Tibial artery (tissue), 4 donors: ENCODE data around the gene CACNA1D.

ENCODE experiments used
- DNase-seq, 2 donors: peaks; one replicate each; pipeline ENCODE4 v3.0.0-alpha.2; 2019
- H3K27ac ChIP-seq, 2 donors: fragments of 200-600 bp; sonication (generic) in 1 of 2; 1 replicate in 1 of 2; 2 replicates in 1 of 2; pipeline ENCODE4 v1.5.1; 2018 to 2019; ENCODE audit warnings: mild to moderate bottlenecking in 1 of 2
- H3K27me3 ChIP-seq, 2 donors: fragments of 200-600 bp; sonication (generic) in 1 of 2; one replicate each; pipeline versions ENCODE4 v1.5.1 to v1.6.0; 2016 to 2019
- H3K36me3 ChIP-seq, 3 donors: fragments of 200-600 bp; sonication (generic) in 2 of 3; one replicate each; pipeline ENCODE4 v1.5.1; 2016 to 2019; ENCODE audit warnings: mild to moderate bottlenecking in 2 of 3
- H3K4me1 ChIP-seq, 4 donors: fragments of 200-600 bp; sonication (generic) in 2 of 4; 1 replicate in 3 of 4; 2 replicates in 1 of 4; pipeline ENCODE4 v1.5.1; 2016 to 2019
- H3K4me3 ChIP-seq, 2 donors: fragments of 200-600 bp; sonication (generic) in 1 of 2; 1 replicate in 1 of 2; 2 replicates in 1 of 2; pipeline ENCODE4 v1.5.1; 2018 to 2019; ENCODE audit warnings: mild to moderate bottlenecking in 2 of 2
- H3K9me3 ChIP-seq, 3 donors: fragments of 200-600 bp; sonication (generic) in 1 of 3; one replicate each; pipeline ENCODE4 v1.5.1; 2016 to 2019
- CTCF ChIP-seq, 2 experiments: fragments of 200-600 bp in 1 of 2; fragments of 450-650 bp in 1 of 2; IDR thresholded peaks; one replicate each; pipeline ENCODE4 v1.5.1; 2017 to 2019; ENCODE audit warnings: antibody characterized with exemption in 2 of 2, mild to moderate bottlenecking in 1 of 2, moderate library complexity in 1 of 2
- intact Hi-C: fragments of 100-400 bp; cut with DNase I; formaldehyde crosslinking; loops from one replicate; pipeline ENCODE4 v1.15.0; 2023; ENCODE audit warnings: low total_unique reads

Gene CACNA1D

DNA sequence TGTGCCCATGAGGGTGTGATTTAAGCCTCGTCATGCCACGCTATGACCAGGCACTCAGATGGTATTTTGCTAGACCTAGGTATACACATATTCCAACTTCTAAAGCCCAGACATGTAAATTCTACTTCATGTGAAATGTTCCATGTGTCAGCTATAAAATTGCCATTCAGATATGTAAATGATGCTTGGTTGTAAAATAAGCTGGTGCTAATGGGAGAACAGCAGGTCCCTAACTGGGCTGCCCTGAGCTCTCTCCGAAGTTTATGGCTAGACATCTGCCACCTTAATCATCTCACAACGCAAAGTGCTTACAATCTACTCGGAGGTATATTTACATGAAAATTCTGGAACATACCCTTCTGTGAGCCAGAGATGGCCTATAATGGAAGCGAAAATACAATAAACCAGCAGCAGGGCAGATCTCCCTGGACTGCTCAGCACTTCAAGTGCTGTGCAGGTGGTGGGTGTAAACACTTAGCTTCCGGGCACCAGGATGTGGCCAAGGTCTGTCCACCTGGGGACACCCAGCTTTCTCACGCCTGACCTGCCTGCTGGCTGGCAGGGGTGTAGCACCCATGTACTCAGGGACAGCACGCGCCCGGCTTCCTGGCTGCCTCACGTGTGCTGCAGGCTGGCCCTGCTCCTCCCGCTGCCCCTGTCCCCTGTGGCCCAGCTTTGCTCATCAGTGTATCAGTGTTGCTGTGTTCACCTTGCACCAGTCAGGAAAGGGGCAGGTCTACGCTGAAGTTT lies 269.8 kb downstream of the CACNA1D start:
- Histone ChIP-seq H3K9me3 (no peaks in the 10 kb centered on the region), H3K27me3 (no peaks in the 10 kb centered on the region), H3K4me1 (no peaks in the 10 kb centered on the region), H3K36me3 (no peaks in the 10 kb centered on the region), H3K4me3 (no peak overlapping the region), H3K27ac (no peak overlapping the region)
- TF ChIP-seq CTCF (IDR thresholded peaks at IDR 0.05) = no peak
- intact Hi-C loops = no loop called here
- DNase-seq = no peak

GRCh38 chr3:53765753-53766152 lies 271.3 kb downstream of the CACNA1D start:
- no peaks in the 10 kb centered on the region for H3K27me3 ChIP-seq
- H3K9me3 ChIP-seq = no peaks in the 10 kb centered on the region
- no peak for DNase-seq
- H3K27ac ChIP-seq = no peak overlapping the region
- intact Hi-C loops = no loop called here
- no peaks in the 10 kb centered on the region for H3K36me3 ChIP-seq
- H3K4me1 ChIP-seq = no peaks in the 10 kb centered on the region
- no peak overlapping the region for H3K4me3 ChIP-seq
- TF ChIP-seq CTCF (IDR thresholded peaks at IDR 0.05) = no peak

DNA sequence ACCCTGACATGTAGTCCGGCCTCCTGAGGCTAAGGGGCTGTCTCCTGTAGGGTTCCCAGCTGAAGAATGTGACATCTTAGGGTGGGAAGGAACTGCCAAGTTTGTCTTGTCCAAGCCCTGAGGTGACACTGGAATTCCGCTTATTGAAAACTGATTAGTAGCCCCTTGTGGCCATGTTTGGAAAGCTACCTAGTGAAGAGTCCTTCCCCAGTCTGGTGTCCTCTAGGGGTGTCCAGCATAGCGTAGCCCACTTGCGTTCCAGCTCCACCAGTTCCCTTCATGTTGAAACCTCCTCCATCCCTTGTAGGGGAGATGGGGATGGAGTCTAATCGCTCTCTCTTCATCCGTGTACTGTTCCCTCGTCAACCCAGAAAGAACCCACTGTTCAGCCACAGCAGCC lies 272.3 kb downstream of the CACNA1D start:
- Histone ChIP-seq H3K4me3 (no peak overlapping the region), H3K36me3 (no peaks in the 10 kb centered on the region), H3K4me1 (no peaks in the 10 kb centered on the region), H3K27me3 (no peaks in the 10 kb centered on the region), H3K9me3 (no peaks in the 10 kb centered on the region), H3K27ac (no peak overlapping the region)
- TF ChIP-seq CTCF (IDR thresholded peaks at IDR 0.05) = no peak
- intact Hi-C loops = no loop called here
- no peak for DNase-seq

DNA sequence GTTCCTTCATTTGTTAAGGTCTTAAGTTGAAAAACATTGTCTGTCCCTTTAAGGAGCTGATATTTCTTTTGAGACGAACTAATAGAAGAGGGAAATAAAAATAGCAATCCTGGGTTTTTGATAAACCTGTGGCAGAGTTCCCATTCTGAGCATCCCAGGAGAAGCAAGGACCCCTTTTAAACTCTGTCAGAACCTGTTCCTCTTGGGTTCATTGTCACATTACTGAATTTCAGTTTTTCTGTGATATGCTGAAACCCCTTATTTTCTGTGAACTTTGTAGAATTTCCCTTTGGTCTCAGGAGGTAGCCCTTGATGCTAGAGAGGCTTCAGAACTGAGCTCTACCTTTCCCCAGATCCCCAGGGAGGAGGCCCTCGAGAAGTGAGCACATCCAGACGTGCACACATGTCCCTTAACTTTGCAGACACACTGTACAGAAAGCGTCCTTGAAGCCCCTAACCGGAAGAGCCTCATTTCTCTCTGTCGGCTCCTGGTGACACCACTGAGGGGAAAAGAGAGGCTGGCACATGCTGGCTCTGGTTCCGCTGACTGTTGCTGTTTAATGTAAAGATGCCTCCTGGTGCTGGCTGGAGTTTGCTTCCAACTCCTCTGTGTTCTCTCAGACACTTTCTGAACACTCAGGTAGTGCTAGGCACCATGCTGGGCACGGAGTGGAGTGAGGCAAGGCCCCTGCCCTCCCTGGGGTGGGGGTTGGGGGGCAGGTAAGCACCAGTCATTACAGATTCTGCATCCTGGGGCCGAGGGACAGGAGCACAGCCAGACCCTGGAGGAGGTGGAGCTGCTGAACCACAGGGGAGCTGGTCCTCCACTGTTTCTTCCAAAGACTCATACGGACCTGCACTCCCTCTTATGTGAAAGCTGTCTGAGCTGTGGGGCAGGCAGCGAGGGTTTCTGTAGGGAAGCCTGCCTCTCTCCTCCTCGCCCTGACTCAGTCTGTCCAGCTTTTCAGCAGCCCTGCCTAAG lies 274.4 kb downstream of the CACNA1D start:
- Histone ChIP-seq H3K27ac (no peak overlapping the region), H3K4me1 (peaks cover 0 to 13% (median 11%) of the 10 kb centered on the region in 4 donors), H3K9me3 (no peaks in the 10 kb centered on the region), H3K36me3 (no peaks in the 10 kb centered on the region), H3K4me3 (no peak overlapping the region), H3K27me3 (no peaks in the 10 kb centered on the region)
- intact Hi-C loops = no loop called here
- no peak for TF ChIP-seq CTCF (IDR thresholded peaks at IDR 0.05)
- no peak for DNase-seq

DNA sequence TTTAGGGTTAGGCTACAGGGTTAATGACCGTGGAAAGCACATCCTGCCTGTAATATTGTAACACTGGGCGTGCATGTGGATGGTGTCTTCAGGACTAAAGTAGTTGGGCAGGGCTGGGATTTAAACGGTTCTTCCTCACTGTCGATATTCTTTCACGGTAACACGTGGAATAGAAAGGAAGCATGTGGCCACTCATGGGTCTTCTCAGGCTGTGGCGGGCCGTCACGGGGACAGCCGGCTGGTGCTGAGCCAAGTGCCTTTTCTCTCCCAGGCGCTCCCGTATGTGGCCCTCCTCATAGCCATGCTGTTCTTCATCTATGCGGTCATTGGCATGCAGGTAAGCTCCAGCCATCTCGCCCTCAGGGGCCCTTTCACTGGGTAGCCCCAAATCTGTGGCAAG lies 278.2 kb downstream of the CACNA1D start:
- no peak for DNase-seq
- no peak overlapping the region for H3K27ac ChIP-seq

More for the DNA sequence above, 278.2 kb downstream of the CACNA1D start:
- H3K9me3 ChIP-seq = no peaks in the 10 kb centered on the region
- peaks cover 0 to 35% (median 29%) of the 10 kb centered on the region in 4 donors for H3K4me1 ChIP-seq
- intact Hi-C loops = no loop called here
- no peaks in the 10 kb centered on the region for H3K36me3 ChIP-seq
- H3K4me3 ChIP-seq = no peak overlapping the region
- no peaks in the 10 kb centered on the region for H3K27me3 ChIP-seq
- TF ChIP-seq CTCF (IDR thresholded peaks at IDR 0.05) = no peak
